C4-2B (cell line): ENCODE data around the gene IVL.

ENCODE experiments used
- CTCF ChIP-seq: fragments of 450-650 bp; conservative IDR thresholded peaks from 2 replicates; pipeline ENCODE4 v1.5.1; 2017; ENCODE audit warnings: mild to moderate bottlenecking
- ZFX ChIP-seq: fragments of 450-650 bp; IDR thresholded peaks from 2 replicates; pipeline ENCODE4 v1.6.1; 2017

- TF ChIP-seq CTCF, result no peak; the same call in 1 of the 2 replicates
- no peak for TF ChIP-seq ZFX
These were observed 32.8 kb downstream of the IVL start for GRCh38 chr1:152941037-152941711.
